Endometrium (tissue), 2 donors: Measurements from ENCODE around the gene SIRT4.
"Not testable (repeated sequence)": the region's sequence is repeated elsewhere in the genome, so short reads cannot be mapped to it uniquely, and the experiment has no call there.

Experiments
- FAIRE-seq: peaks from 2 replicates; lab custom pipeline; 2012; peaks lifted over from hg19 to GRCh38; lab: Jason Lieb, UNC
- donor health status: control.
- donor health status: control.

SIRT4 gene

GRCh38 chr12:120336392-120336791, 34.3 kb downstream of the SIRT4 start:
- not testable (repeated sequence) for FAIRE-seq

- no peak for FAIRE-seq
These were observed 35.6 kb downstream of the SIRT4 start for GRCh38 chr12:120337730-120338129.

- FAIRE-seq, result no peak
These were observed 37.1 kb downstream of the SIRT4 start for GRCh38 chr12:120339256-120339655.

- no peak for FAIRE-seq
These were observed 40.3 kb downstream of the SIRT4 start for GRCh38 chr12:120342175-120343038.

GRCh38 chr12:120343039-120343537, 41.0 kb downstream of the SIRT4 start:
- no peak for FAIRE-seq

GRCh38 chr12:120343692-120344091, 41.6 kb downstream of the SIRT4 start:
- FAIRE-seq, result no peak

GRCh38 chr12:120346031-120346430, 43.9 kb downstream of the SIRT4 start:
- FAIRE-seq, result no peak

- no peak for FAIRE-seq
These were observed 44.6 kb downstream of the SIRT4 start for GRCh38 chr12:120346681-120347080.

- no peak for FAIRE-seq
These were observed 45.6 kb downstream of the SIRT4 start for GRCh38 chr12:120347766-120348165.

GRCh38 chr12:120350576-120351350, 48.6 kb downstream of the SIRT4 start:
- FAIRE-seq, result no peak

- no peak for FAIRE-seq
These were observed 50.0 kb downstream of the SIRT4 start for GRCh38 chr12:120352117-120352516.

GRCh38 chr12:120353136-120353535, 51.0 kb downstream of the SIRT4 start:
- FAIRE-seq, result no peak

- FAIRE-seq, result no peak
These were observed 51.6 kb downstream of the SIRT4 start for GRCh38 chr12:120353556-120354317.

- no peak for FAIRE-seq
These were observed 54.5 kb downstream of the SIRT4 start for GRCh38 chr12:120356567-120357030.

- no peak for FAIRE-seq
These were observed 55.0 kb downstream of the SIRT4 start for GRCh38 chr12:120357104-120357503.

- FAIRE-seq, result no peak
These were observed 56.4 kb downstream of the SIRT4 start for GRCh38 chr12:120358412-120359100.

GRCh38 chr12:120359128-120359527, 57.0 kb downstream of the SIRT4 start:
- FAIRE-seq, result no peak

- no peak for FAIRE-seq
These were observed 59.5 kb downstream of the SIRT4 start for GRCh38 chr12:120361506-120362208.
